H1 (cell line): ENCODE data around the gene ATAD3B. TPM values are rescaled to one million over a fixed set of nuclear protein-coding genes. Genes with fewer than 3 reads are reported as not detected.

Experiments used
- ATF3 ChIP-seq: IDR thresholded peaks from 2 replicates; pipeline ENCODE4 v1.6.1; 2011; ENCODE audit warnings: low read depth, mild to moderate bottlenecking, low read length; ENCODE audit not compliant: insufficient read depth
- CHD7 ChIP-seq: fragments of 300-600 bp; sonication (generic); IDR thresholded peaks from 2 replicates; pipeline ENCODE4 v1.7.1; 2012; ENCODE audit warnings: low read length, moderate library complexity, mild to moderate bottlenecking, inconsistent platforms; ENCODE audit not compliant: insufficient replicate concordance
- GABPA ChIP-seq: IDR thresholded peaks from 2 replicates; pipeline ENCODE4 v1.6.1; 2011; ENCODE audit warnings: mild to moderate bottlenecking, low read length, moderate library complexity, borderline replicate concordance; ENCODE audit not compliant: insufficient read depth
- GTF2F1 ChIP-seq: IDR thresholded peaks from 2 replicates; pipeline ENCODE4 v1.6.1; 2012; ENCODE audit warnings: low read depth, low read length, improper control_type of control experiment, borderline replicate concordance
- MAX ChIP-seq: IDR thresholded peaks from 2 replicates; pipeline ENCODE4 v1.6.1; 2012; ENCODE audit warnings: inconsistent platforms
- RAD21 ChIP-seq, 2 experiments: IDR thresholded peaks in 1 of 2; conservative IDR thresholded peaks in 1 of 2; 2 replicates each; pipeline ENCODE4 v1.6.1; 2011; ENCODE audit warnings: low read depth in 2 of 2, low read length in 2 of 2, improper control_type of control experiment in 1 of 2, inconsistent platforms in 1 of 2, mild to moderate bottlenecking in 1 of 2, moderate library complexity in 1 of 2
- SIRT6 ChIP-seq: IDR thresholded peaks from one replicate; pipeline ENCODE4 v1.7.1; 2012; ENCODE audit warnings: low read length, inconsistent platforms
- TEAD4 ChIP-seq: IDR thresholded peaks from 2 replicates; pipeline ENCODE4 v1.6.1; 2012; ENCODE audit warnings: low read depth, low read length, inconsistent platforms, mixed read lengths
- polyA plus RNA-seq, 7 experiments: library from polyadenylated mRNA; depleted of rRNA in 3 of 7; stranded (reverse) in 5 of 7; unstranded in 2 of 7; fragments of >200 nt in 5 of 7; fragments of 200-250 nt in 2 of 7; gene quantifications; 1 replicate in 5 of 7; 2 replicates in 1 of 7; 4 replicates in 1 of 7; pipeline versions ENCODE4 v1.2.1 to v1.2.3, GENCODE V29; 2011 to 2013; ENCODE audit warnings: missing spikeins in 2 of 7, mixed read lengths in 2 of 7
- total RNA-seq: library from RNA; stranded (reverse); fragmentation: NEBNext Ultra II Directional; extraction: Animal tissue kit (Norgen Biotek cat#: 25700); gene quantifications from 2 replicates; pipeline ENCODE4 v1.2.1, GENCODE V29; 2021

Gene ATAD3B
- total and polyA plus RNA-seq, 2 of the 8 experiments (the other 6 are each of a cell fraction or from before 2014, with no cell fraction given) = 31.3 to 63.0 TPM

GRCh38 chr1:1435106-1435903, 36.3 kb upstream of the ATAD3B start, which contains the start of gene VWA1 (continued):
- TF ChIP-seq CHD7 = no peak
- TF ChIP-seq ATF3 = no peak
- TF ChIP-seq GABPA = 0 out of 2 replicates have a peak, but pooled peaks have one; percentile 13
- no peak for TF ChIP-seq GTF2F1
- TF ChIP-seq MAX = peak; percentile 59; the same call in 1 of the 2 replicates
- TF ChIP-seq RAD21 (IDR thresholded peaks at IDR 0.05 in 1 of 2, conservative IDR thresholded peaks at IDR 0.05 in 1 of 2; ENCODE audit: low read depth in 2 of 2, low read length in 2 of 2) = no peak
- TF ChIP-seq TEAD4 = no peak
- no peak for TF ChIP-seq SIRT6
